ENCODE data around the gene CORO1A.
"Not testable (repeated sequence)": the region's sequence is repeated elsewhere in the genome, so short reads cannot be mapped to it uniquely, and the experiment has no call there.

CORO1A gene

GRCh38 chr16:30193615-30194014, 10.2 kb downstream of the CORO1A start, which contains the start of the genes BOLA2B and SLX1A:
Gene BOLA2B, minus strand, starts transcription at chr16:30193666. Its CDS starts 71 bp downstream, at chr16:30193595.
Gene SLX1A, plus strand, starts transcription at chr16:30193875. Its CDS starts 210 bp downstream, at chr16:30194085.
- in situ Hi-C loops (cut with HindIII; ENCODE audit: low pct_ligation_motif_present, low pct_unique_long_range_greater_than_20kb, low sequenced_read_pairs); DNase-seq: not testable (repeated sequence)

GRCh38 chr16:30194172-30194925, 10.9 kb downstream of the CORO1A start:
- in situ Hi-C loops (cut with HindIII; ENCODE audit: low pct_ligation_motif_present, low pct_unique_long_range_greater_than_20kb, low sequenced_read_pairs); DNase-seq: not testable (repeated sequence)

GRCh38 chr16:30197001-30197400, 13.6 kb downstream of the CORO1A start:
- DNase-seq; in situ Hi-C loops (cut with HindIII; ENCODE audit: low pct_ligation_motif_present, low pct_unique_long_range_greater_than_20kb, low sequenced_read_pairs): not testable (repeated sequence)

- in situ Hi-C loops (cut with HindIII; ENCODE audit: low pct_ligation_motif_present, low pct_unique_long_range_greater_than_20kb, low sequenced_read_pairs); DNase-seq: not testable (repeated sequence)
Measured at GRCh38 chr16:30199049-30199448, 15.6 kb downstream of the CORO1A start, which contains the start of gene SULT1A3. Gene SULT1A3, plus strand, starts transcription at chr16:30199255. Its CDS starts 1,474 bp downstream, at chr16:30200729.

GRCh38 chr16:30199608-30200343, 16.4 kb downstream of the CORO1A start:
- in situ Hi-C loops (cut with HindIII; ENCODE audit: low pct_ligation_motif_present, low pct_unique_long_range_greater_than_20kb, low sequenced_read_pairs), result not testable (repeated sequence)

GRCh38 chr16:30205541-30206236, 22.3 kb downstream of the CORO1A start:
- in situ Hi-C loops (cut with HindIII; ENCODE audit: low pct_ligation_motif_present, low pct_unique_long_range_greater_than_20kb, low sequenced_read_pairs); DNase-seq: not testable (repeated sequence)

More at GRCh38 chr16:30199608-30200343, 16.4 kb downstream of the CORO1A start:
- not testable (repeated sequence) for DNase-seq

- DNase-seq; in situ Hi-C loops (cut with HindIII; ENCODE audit: low pct_ligation_motif_present, low pct_unique_long_range_greater_than_20kb, low sequenced_read_pairs): not testable (repeated sequence)
Measured at GRCh38 chr16:30206252-30206651, 22.9 kb downstream of the CORO1A start.

GRCh38 chr16:30207063-30207704, 23.8 kb downstream of the CORO1A start:
- DNase-seq; in situ Hi-C loops (cut with HindIII; ENCODE audit: low pct_ligation_motif_present, low pct_unique_long_range_greater_than_20kb, low sequenced_read_pairs): not testable (repeated sequence)

- DNase-seq; in situ Hi-C loops (cut with HindIII; ENCODE audit: low pct_ligation_motif_present, low pct_unique_long_range_greater_than_20kb, low sequenced_read_pairs): not testable (repeated sequence)
Measured at GRCh38 chr16:30209032-30209431, 25.6 kb downstream of the CORO1A start.

- in situ Hi-C loops (cut with HindIII; ENCODE audit: low pct_ligation_motif_present, low pct_unique_long_range_greater_than_20kb, low sequenced_read_pairs); DNase-seq: not testable (repeated sequence)
Measured at GRCh38 chr16:30211414-30211813, 28.0 kb downstream of the CORO1A start.

GRCh38 chr16:30217082-30217481, 33.7 kb downstream of the CORO1A start:
- DNase-seq; in situ Hi-C loops (cut with HindIII; ENCODE audit: low pct_ligation_motif_present, low pct_unique_long_range_greater_than_20kb, low sequenced_read_pairs): not testable (repeated sequence)
